ENCODE measurements around the gene MAGEB16.

- TF ChIP-seq YY1 (IDR thresholded peaks at IDR 0.05; ENCODE audit: low read depth), result no peak
- TF ChIP-seq NFIC (IDR thresholded peaks at IDR 0.05), result no peak
- TF ChIP-seq REST (IDR thresholded peaks at IDR 0.05; ENCODE audit: low read depth), result no peak
- TF ChIP-seq TAF1 (IDR thresholded peaks at IDR 0.05; ENCODE audit: low read depth), result no peak
- TF ChIP-seq RAD21 (IDR thresholded peaks at IDR 0.05; ENCODE audit: low read depth), result no peak
- no peak for TF ChIP-seq CEBPB (IDR thresholded peaks at IDR 0.05)
These were observed 10.3 kb upstream of the MAGEB16 start for GRCh38 chrX:35787867-35788266.

All from Ishikawa (cell line).